ENCODE measurements around the gene SSX2IP. TPM values are rescaled to one million over a fixed set of nuclear protein-coding genes. Genes with fewer than 3 reads are reported as not detected.

The SSX2IP gene
- total RNA-seq, 1 experiment from 2014 or later = 20.8 TPM

DNA sequence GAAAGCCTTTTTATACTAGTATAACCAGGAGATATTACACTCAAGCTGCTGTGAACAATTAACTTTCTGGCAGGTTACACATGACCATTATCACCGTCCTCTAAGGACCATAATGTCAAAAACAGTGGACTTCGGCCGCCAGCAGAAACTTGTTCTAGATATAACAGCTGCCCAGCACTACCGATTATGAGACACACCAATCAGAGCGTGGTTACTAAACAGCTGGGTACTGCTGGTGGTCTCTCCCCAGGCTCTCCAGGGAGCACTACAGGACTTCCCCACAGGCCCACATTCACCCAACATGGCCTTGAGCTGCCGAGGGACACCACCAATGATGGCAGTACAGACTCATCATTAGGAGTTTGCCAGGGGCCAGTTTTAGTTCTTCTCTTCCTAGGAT, 58.1 kb downstream of the SSX2IP start (continued):
- TF ChIP-seq, protein P1, sequence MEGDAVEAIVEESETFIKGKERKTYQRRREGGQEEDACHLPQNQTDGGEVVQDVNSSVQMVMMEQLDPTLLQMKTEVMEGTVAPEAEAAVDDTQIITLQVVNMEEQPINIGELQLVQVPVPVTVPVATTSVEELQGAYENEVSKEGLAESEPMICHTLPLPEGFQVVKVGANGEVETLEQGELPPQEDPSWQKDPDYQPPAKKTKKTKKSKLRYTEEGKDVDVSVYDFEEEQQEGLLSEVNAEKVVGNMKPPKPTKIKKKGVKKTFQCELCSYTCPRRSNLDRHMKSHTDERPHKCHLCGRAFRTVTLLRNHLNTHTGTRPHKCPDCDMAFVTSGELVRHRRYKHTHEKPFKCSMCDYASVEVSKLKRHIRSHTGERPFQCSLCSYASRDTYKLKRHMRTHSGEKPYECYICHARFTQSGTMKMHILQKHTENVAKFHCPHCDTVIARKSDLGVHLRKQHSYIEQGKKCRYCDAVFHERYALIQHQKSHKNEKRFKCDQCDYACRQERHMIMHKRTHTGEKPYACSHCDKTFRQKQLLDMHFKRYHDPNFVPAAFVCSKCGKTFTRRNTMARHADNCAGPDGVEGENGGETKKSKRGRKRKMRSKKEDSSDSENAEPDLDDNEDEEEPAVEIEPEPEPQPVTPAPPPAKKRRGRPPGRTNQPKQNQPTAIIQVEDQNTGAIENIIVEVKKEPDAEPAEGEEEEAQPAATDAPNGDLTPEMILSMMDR (IDR thresholded peaks at IDR 0.05) = no peak
- no peak for TF ChIP-seq NFATC4 (CRISPR knock-in tag; IDR thresholded peaks at IDR 0.05)
- TF ChIP-seq, protein P2, sequence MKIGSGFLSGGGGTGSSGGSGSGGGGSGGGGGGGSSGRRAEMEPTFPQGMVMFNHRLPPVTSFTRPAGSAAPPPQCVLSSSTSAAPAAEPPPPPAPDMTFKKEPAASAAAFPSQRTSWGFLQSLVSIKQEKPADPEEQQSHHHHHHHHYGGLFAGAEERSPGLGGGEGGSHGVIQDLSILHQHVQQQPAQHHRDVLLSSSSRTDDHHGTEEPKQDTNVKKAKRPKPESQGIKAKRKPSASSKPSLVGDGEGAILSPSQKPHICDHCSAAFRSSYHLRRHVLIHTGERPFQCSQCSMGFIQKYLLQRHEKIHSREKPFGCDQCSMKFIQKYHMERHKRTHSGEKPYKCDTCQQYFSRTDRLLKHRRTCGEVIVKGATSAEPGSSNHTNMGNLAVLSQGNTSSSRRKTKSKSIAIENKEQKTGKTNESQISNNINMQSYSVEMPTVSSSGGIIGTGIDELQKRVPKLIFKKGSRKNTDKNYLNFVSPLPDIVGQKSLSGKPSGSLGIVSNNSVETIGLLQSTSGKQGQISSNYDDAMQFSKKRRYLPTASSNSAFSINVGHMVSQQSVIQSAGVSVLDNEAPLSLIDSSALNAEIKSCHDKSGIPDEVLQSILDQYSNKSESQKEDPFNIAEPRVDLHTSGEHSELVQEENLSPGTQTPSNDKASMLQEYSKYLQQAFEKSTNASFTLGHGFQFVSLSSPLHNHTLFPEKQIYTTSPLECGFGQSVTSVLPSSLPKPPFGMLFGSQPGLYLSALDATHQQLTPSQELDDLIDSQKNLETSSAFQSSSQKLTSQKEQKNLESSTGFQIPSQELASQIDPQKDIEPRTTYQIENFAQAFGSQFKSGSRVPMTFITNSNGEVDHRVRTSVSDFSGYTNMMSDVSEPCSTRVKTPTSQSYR (CRISPR knock-in tag; IDR thresholded peaks at IDR 0.05) = no peak
- TF ChIP-seq, protein P3, sequence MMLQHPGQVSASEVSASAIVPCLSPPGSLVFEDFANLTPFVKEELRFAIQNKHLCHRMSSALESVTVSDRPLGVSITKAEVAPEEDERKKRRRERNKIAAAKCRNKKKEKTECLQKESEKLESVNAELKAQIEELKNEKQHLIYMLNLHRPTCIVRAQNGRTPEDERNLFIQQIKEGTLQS (CRISPR knock-in tag; conservative IDR thresholded peaks at IDR 0.05) = no peak

DNA sequence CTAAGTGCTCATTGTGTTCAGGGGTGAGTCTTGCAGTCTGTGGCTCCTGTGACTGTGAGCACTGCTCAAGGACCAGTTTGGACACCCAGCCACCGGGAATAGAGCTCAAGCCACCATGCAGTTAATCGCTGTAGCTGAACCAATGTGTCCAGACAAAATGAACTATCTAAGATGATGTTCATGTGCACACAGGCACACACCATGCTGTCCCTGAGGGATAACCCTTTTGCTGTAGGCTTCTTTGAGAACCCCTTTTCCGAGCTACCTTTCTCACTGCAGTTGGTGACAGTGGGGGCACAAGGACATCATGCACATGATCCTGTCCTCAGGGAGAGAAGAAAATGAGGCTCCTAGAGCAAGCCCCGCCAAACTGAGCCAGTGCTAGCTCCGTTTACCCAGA, 65.4 kb downstream of the SSX2IP start:
- POLR2A ChIA-PET = no interaction called here
- H3K9me3 Mint-ChIP-seq = no peaks in the 10 kb centered on the region
- no peak overlapping the region for H3K27ac Mint-ChIP-seq
- H3K4me1 Mint-ChIP-seq = peaks cover 13% of the 10 kb centered on the region
- peaks cover 2% of the 10 kb centered on the region for H3K27me3 Mint-ChIP-seq (ENCODE audit: low read depth)
- no peak for TF ChIP-seq NR1H2 (CRISPR knock-in tag; IDR thresholded peaks at IDR 0.05)
- TF ChIP-seq ZNF232 (CRISPR knock-in tag; IDR thresholded peaks at IDR 0.05) = no peak
- TF ChIP-seq, protein P4, sequence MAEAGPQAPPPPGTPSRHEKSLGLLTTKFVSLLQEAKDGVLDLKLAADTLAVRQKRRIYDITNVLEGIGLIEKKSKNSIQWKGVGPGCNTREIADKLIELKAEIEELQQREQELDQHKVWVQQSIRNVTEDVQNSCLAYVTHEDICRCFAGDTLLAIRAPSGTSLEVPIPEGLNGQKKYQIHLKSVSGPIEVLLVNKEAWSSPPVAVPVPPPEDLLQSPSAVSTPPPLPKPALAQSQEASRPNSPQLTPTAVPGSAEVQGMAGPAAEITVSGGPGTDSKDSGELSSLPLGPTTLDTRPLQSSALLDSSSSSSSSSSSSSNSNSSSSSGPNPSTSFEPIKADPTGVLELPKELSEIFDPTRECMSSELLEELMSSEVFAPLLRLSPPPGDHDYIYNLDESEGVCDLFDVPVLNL (CRISPR knock-in tag; IDR thresholded peaks at IDR 0.05; ENCODE audit: borderline replicate concordance, low read depth) = no peak
- no peak for TF ChIP-seq ZNF671 (CRISPR knock-in tag; IDR thresholded peaks at IDR 0.05)
- TF ChIP-seq, protein P5, sequence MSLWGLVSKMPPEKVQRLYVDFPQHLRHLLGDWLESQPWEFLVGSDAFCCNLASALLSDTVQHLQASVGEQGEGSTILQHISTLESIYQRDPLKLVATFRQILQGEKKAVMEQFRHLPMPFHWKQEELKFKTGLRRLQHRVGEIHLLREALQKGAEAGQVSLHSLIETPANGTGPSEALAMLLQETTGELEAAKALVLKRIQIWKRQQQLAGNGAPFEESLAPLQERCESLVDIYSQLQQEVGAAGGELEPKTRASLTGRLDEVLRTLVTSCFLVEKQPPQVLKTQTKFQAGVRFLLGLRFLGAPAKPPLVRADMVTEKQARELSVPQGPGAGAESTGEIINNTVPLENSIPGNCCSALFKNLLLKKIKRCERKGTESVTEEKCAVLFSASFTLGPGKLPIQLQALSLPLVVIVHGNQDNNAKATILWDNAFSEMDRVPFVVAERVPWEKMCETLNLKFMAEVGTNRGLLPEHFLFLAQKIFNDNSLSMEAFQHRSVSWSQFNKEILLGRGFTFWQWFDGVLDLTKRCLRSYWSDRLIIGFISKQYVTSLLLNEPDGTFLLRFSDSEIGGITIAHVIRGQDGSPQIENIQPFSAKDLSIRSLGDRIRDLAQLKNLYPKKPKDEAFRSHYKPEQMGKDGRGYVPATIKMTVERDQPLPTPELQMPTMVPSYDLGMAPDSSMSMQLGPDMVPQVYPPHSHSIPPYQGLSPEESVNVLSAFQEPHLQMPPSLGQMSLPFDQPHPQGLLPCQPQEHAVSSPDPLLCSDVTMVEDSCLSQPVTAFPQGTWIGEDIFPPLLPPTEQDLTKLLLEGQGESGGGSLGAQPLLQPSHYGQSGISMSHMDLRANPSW (CRISPR knock-in tag; conservative IDR thresholded peaks at IDR 0.05; ENCODE audit: low read depth) = no peak
- TF ChIP-seq ZNF138 (CRISPR knock-in tag; conservative IDR thresholded peaks at IDR 0.05) = no peak
- no peak for TF ChIP-seq ZNF423 (CRISPR knock-in tag; IDR thresholded peaks at IDR 0.05)
- no peak for TF ChIP-seq ELF4 (CRISPR knock-in tag; IDR thresholded peaks at IDR 0.05; ENCODE audit: low read depth)
- no peak for TF ChIP-seq TEAD1 (CRISPR knock-in tag; IDR thresholded peaks at IDR 0.05)
- no peak for TF ChIP-seq MYBL2 (CRISPR knock-in tag; IDR thresholded peaks at IDR 0.05)
- TF ChIP-seq, protein P6, sequence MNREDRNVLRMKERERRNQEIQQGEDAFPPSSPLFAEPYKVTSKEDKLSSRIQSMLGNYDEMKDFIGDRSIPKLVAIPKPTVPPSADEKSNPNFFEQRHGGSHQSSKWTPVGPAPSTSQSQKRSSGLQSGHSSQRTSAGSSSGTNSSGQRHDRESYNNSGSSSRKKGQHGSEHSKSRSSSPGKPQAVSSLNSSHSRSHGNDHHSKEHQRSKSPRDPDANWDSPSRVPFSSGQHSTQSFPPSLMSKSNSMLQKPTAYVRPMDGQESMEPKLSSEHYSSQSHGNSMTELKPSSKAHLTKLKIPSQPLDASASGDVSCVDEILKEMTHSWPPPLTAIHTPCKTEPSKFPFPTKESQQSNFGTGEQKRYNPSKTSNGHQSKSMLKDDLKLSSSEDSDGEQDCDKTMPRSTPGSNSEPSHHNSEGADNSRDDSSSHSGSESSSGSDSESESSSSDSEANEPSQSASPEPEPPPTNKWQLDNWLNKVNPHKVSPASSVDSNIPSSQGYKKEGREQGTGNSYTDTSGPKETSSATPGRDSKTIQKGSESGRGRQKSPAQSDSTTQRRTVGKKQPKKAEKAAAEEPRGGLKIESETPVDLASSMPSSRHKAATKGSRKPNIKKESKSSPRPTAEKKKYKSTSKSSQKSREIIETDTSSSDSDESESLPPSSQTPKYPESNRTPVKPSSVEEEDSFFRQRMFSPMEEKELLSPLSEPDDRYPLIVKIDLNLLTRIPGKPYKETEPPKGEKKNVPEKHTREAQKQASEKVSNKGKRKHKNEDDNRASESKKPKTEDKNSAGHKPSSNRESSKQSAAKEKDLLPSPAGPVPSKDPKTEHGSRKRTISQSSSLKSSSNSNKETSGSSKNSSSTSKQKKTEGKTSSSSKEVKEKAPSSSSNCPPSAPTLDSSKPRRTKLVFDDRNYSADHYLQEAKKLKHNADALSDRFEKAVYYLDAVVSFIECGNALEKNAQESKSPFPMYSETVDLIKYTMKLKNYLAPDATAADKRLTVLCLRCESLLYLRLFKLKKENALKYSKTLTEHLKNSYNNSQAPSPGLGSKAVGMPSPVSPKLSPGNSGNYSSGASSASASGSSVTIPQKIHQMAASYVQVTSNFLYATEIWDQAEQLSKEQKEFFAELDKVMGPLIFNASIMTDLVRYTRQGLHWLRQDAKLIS (CRISPR knock-in tag; IDR thresholded peaks at IDR 0.05; ENCODE audit: borderline replicate concordance) = no peak
- H3K36me3 Mint-ChIP-seq = no peaks in the 10 kb centered on the region
- no peak for ATAC-seq
- H3K4me3 Mint-ChIP-seq = no peak overlapping the region
- CTCF ChIA-PET = interaction anchor here (1.2 to 2.1 kb wide), 4 partner anchors 28 to 157 kb away, joined by 3 to 7 read pairs (median 4); no protein-coding TSS in a partner anchor
- no peak for DNase-seq (ENCODE audit: low spot score)
